NCI-H69 (cell line): Measurements from ENCODE around the gene RNF11.
A peak's percentile ranks its signal among the peaks of the same experiment; 100 is the strongest.

Source experiments
- DNase-seq: peaks from one replicate; lab custom pipeline; 2025; lab: John Stamatoyannopoulos, UW

The RNF11 gene

GRCh38 chr1:51265618-51266017 lies 29.5 kb downstream of the RNF11 start:
- no peak for DNase-seq

- no peak for DNase-seq
Observed at GRCh38 chr1:51266181-51266580, 30.1 kb downstream of the RNF11 start.

GRCh38 chr1:51266791-51267190 lies 30.7 kb downstream of the RNF11 start:
- DNase-seq, result no peak

- DNase-seq, result no peak
Observed at GRCh38 chr1:51268634-51269033, 32.6 kb downstream of the RNF11 start.

GRCh38 chr1:51270751-51271150 lies 34.7 kb downstream of the RNF11 start:
- no peak for DNase-seq

GRCh38 chr1:51272916-51273315 lies 36.8 kb downstream of the RNF11 start:
- DNase-seq, result no peak

GRCh38 chr1:51274676-51275075 lies 38.6 kb downstream of the RNF11 start:
- no peak for DNase-seq

- no peak for DNase-seq
Observed at GRCh38 chr1:51276286-51276685, 40.2 kb downstream of the RNF11 start.

- DNase-seq, result no peak
Observed at GRCh38 chr1:51280321-51280978, 44.4 kb downstream of the RNF11 start.

- DNase-seq, result no peak
Observed at GRCh38 chr1:51281807-51282206, 45.7 kb downstream of the RNF11 start.

- no peak for DNase-seq
Observed at GRCh38 chr1:51282605-51283004, 46.5 kb downstream of the RNF11 start.

GRCh38 chr1:51283979-51284378 lies 47.9 kb downstream of the RNF11 start:
- no peak for DNase-seq

GRCh38 chr1:51284487-51284954 lies 48.4 kb downstream of the RNF11 start:
- peak; percentile 35 for DNase-seq

GRCh38 chr1:51285055-51285454 lies 49.0 kb downstream of the RNF11 start:
- DNase-seq, result no peak

GRCh38 chr1:51287966-51288365 lies 51.9 kb downstream of the RNF11 start:
- no peak for DNase-seq

- no peak for DNase-seq
Observed at GRCh38 chr1:51288578-51288977, 52.5 kb downstream of the RNF11 start.

GRCh38 chr1:51289676-51290488 lies 53.8 kb downstream of the RNF11 start:
- DNase-seq, result no peak

- no peak for DNase-seq
Observed at GRCh38 chr1:51290489-51290847, 54.4 kb downstream of the RNF11 start.

- no peak for DNase-seq
Observed at GRCh38 chr1:51293898-51294515, 57.9 kb downstream of the RNF11 start.

GRCh38 chr1:51294566-51295184 lies 58.6 kb downstream of the RNF11 start:
- peak; percentile 29 for DNase-seq

- DNase-seq, result no peak
Observed at GRCh38 chr1:51295926-51296325, 59.9 kb downstream of the RNF11 start.
